CD14-positive monocyte (primary cell): ENCODE measurements around the gene AHNAK2. TPM values are rescaled to one million over a fixed set of nuclear protein-coding genes. Genes with fewer than 3 reads are reported as not detected.

Experiments used
- DNase-seq, 3 donors: peaks; one replicate each; pipeline ENCODE4 v3.0.0-alpha.2; 2011 to 2022
- H2AFZ ChIP-seq: 2 replicates; pipeline ENCODE4 v1.6.0; 2012; ENCODE audit warnings: mild to moderate bottlenecking, low read depth, low read length, inconsistent platforms; ENCODE audit not compliant: insufficient read depth, poor library complexity, severe bottlenecking
- H3K27ac ChIP-seq, 2 donors: 1 replicate in 1 of 2; 2 replicates in 1 of 2; pipeline ENCODE4 v1.5.1; 2012 to 2013; ENCODE audit warnings: low read length in 2 of 2, control low read depth in 1 of 2, inconsistent platforms in 1 of 2, low read depth in 1 of 2, mild to moderate bottlenecking in 1 of 2
- H3K27me3 ChIP-seq, 2 donors: one replicate each; pipeline versions ENCODE4 v1.6.0 to v1.6.1; 2011 to 2013; ENCODE audit warnings: low read length in 2 of 2; ENCODE audit not compliant: control insufficient read depth in 2 of 2, insufficient read depth in 2 of 2
- H3K36me3 ChIP-seq, 2 donors: replicated peaks in 1 of 2; 1 replicate in 1 of 2; 2 replicates in 1 of 2; pipeline versions ENCODE4 v1.5.1 to v1.6.1; 2012 to 2013; ENCODE audit warnings: low read length in 2 of 2, control low read depth in 1 of 2, inconsistent platforms in 1 of 2, mild to moderate bottlenecking in 1 of 2; ENCODE audit not compliant: insufficient read depth in 2 of 2, control insufficient read depth in 1 of 2
- H3K4me1 ChIP-seq, 2 donors: 1 replicate in 1 of 2; 2 replicates in 1 of 2; pipeline versions ENCODE4 v1.5.1 to v1.6.1; 2012 to 2013; ENCODE audit warnings: low read length in 2 of 2, control low read depth in 1 of 2, inconsistent platforms in 1 of 2, mild to moderate bottlenecking in 1 of 2, moderate library complexity in 1 of 2; ENCODE audit not compliant: insufficient read depth in 2 of 2, control insufficient read depth in 1 of 2
- H3K4me2 ChIP-seq: replicated peaks from 2 replicates; pipeline ENCODE3; 2012; ENCODE audit warnings: low read length, moderate library complexity, mild to moderate bottlenecking; ENCODE audit not compliant: poor library complexity, severe bottlenecking; ENCODE audit errors: extremely low read depth
- H3K4me3 ChIP-seq, 3 experiments: fragments of 200-600 bp in 1 of 3; sonication (generic) in 1 of 3; replicated peaks in 1 of 3; 1 replicate in 2 of 3; 2 replicates in 1 of 3; pipeline ENCODE4 v1.5.1; 2011 to 2013; ENCODE audit warnings: low read length in 3 of 3, mild to moderate bottlenecking in 3 of 3, control low read depth in 2 of 3, low read depth in 2 of 3, inconsistent platforms in 1 of 3, moderate library complexity in 1 of 3
- H3K79me2 ChIP-seq: 2 replicates; pipeline ENCODE4 v1.6.0; 2012; ENCODE audit warnings: mild to moderate bottlenecking, control low read depth, inconsistent platforms, low read length, moderate library complexity; ENCODE audit not compliant: insufficient read depth
- H3K9ac ChIP-seq: 2 replicates; pipeline ENCODE4 v1.6.0; 2017; ENCODE audit warnings: low read length, mild to moderate bottlenecking; ENCODE audit not compliant: insufficient read depth, poor library complexity, severe bottlenecking
- H3K9me3 ChIP-seq, 2 donors: replicated peaks in 1 of 2; 1 replicate in 1 of 2; 2 replicates in 1 of 2; pipeline versions ENCODE4 v1.5.1 to v1.6.1; 2012 to 2013; ENCODE audit warnings: low read length in 2 of 2, control low read depth in 1 of 2; ENCODE audit not compliant: control insufficient read depth in 1 of 2, insufficient read depth in 1 of 2
- H4K20me1 ChIP-seq: 2 replicates; pipeline ENCODE4 v1.6.0; 2012; ENCODE audit warnings: mild to moderate bottlenecking, low read length, control low read depth, moderate library complexity; ENCODE audit not compliant: insufficient read depth
- H3K27ac Mint-ChIP-seq, 7 donors: one replicate each; pipeline ENCODE4 v1.8.0; 2020; ENCODE audit warnings: mild to moderate bottlenecking in 7 of 7, mixed read lengths in 7 of 7, moderate library complexity in 6 of 7, inconsistent platforms in 2 of 7
- H3K27me3 Mint-ChIP-seq, 3 donors: one replicate each; pipeline ENCODE4 v1.8.0; 2021 to 2022; ENCODE audit warnings: low read depth in 3 of 3, mild to moderate bottlenecking in 3 of 3, mixed read lengths in 3 of 3, moderate library complexity in 3 of 3, inconsistent platforms in 1 of 3
- H3K36me3 Mint-ChIP-seq, 2 donors: one replicate each; pipeline ENCODE4 v1.8.0; 2020; ENCODE audit warnings: mixed read lengths in 2 of 2, inconsistent platforms in 1 of 2, mild to moderate bottlenecking in 1 of 2
- H3K4me1 Mint-ChIP-seq: one replicate; pipeline ENCODE4 v1.8.0; 2020; ENCODE audit warnings: mild to moderate bottlenecking, mixed read lengths
- H3K4me3 Mint-ChIP-seq, 2 donors: one replicate each; pipeline ENCODE4 v1.8.0; 2020; ENCODE audit warnings: mild to moderate bottlenecking in 2 of 2, mixed read lengths in 2 of 2, moderate library complexity in 1 of 2
- H3K9me3 Mint-ChIP-seq, 7 donors: one replicate each; pipeline ENCODE4 v1.8.0; 2020 to 2022; ENCODE audit warnings: mixed read lengths in 7 of 7, mild to moderate bottlenecking in 6 of 7, moderate library complexity in 6 of 7, inconsistent platforms in 2 of 7
- WGBS: methylation state at CpG from one replicate; pipeline ENCODE4 v1.1.5; 2013; ENCODE audit warnings: missing lambda C conversion rate; ENCODE audit not compliant: insufficient coverage; 5-methylcytosine and 5-hydroxymethylcytosine counted together
- intact Hi-C, 2 donors: fragments of 100-400 bp; cut with micrococcal nuclease; formaldehyde crosslinking; loops; one replicate each; pipeline versions ENCODE4 v1.15.0 to v1.15.1; 2023
- polyA plus RNA-seq, 3 donors: library from polyadenylated mRNA; depleted of rRNA in 1 of 3; unstranded in 2 of 3; stranded (reverse) in 1 of 3; fragments of 300-500 nt in 2 of 3; fragments of >200 nt in 1 of 3; fragmentation: Illumina TruSeq in 2 of 3; gene quantifications; 1 replicate in 2 of 3; 2 replicates in 1 of 3; pipeline ENCODE4 v1.2.3, GENCODE V29; 2012 to 2021
- TF ChIP-seq, protein P1 (sequence below): fragments of 200-600 bp; IDR thresholded peaks from one replicate; pipeline ENCODE4 v1.8.0; 2022; ENCODE audit warnings: antibody characterized with exemption, mild to moderate bottlenecking

AHNAK2 gene
- polyA plus RNA-seq, 3 donors = 0.01 TPM; not detected in 2

DNA sequence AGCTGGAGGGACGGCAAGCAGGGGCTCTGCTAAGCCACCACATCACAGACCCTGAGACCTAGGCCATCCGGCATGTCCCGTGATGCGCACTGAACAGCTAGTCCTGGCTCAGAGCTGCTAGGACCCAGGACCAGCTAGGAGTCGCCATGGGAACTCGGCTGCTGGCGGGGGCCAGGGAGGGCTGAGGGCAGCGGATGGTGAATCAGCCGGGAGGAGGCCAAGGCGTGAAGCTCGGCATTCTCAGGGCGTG is 5.1 kb downstream of the AHNAK2 start:
- H2AFZ ChIP-seq = no peak overlapping the region
- Mint-ChIP-seq H3K27ac (no peak overlapping the region), H3K9me3 (peaks cover 0 to 10% (median 1%) of the 10 kb centered on the region in 7 donors), H3K36me3 (peaks cover 2 to 3% of the 10 kb centered on the region in 2 donors), H3K4me3 (no peak overlapping the region), H3K27me3 (peaks cover 30 to 35% (median 33%) of the 10 kb centered on the region in 3 donors), H3K4me1 (peaks cover 11% of the 10 kb centered on the region)
- no peak overlapping the region for H3K4me3 ChIP-seq
- TF ChIP-seq, protein P1, sequence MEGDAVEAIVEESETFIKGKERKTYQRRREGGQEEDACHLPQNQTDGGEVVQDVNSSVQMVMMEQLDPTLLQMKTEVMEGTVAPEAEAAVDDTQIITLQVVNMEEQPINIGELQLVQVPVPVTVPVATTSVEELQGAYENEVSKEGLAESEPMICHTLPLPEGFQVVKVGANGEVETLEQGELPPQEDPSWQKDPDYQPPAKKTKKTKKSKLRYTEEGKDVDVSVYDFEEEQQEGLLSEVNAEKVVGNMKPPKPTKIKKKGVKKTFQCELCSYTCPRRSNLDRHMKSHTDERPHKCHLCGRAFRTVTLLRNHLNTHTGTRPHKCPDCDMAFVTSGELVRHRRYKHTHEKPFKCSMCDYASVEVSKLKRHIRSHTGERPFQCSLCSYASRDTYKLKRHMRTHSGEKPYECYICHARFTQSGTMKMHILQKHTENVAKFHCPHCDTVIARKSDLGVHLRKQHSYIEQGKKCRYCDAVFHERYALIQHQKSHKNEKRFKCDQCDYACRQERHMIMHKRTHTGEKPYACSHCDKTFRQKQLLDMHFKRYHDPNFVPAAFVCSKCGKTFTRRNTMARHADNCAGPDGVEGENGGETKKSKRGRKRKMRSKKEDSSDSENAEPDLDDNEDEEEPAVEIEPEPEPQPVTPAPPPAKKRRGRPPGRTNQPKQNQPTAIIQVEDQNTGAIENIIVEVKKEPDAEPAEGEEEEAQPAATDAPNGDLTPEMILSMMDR = no peak
- intact Hi-C loops = loop anchor here in 1 of 2 donors (5.0 kb wide), 1 partner anchor 114 kb away; no protein-coding TSS in a partner anchor
- no peaks in the 10 kb centered on the region for H4K20me1 ChIP-seq
- no peak overlapping the region for H3K4me2 ChIP-seq
- H3K9me3 ChIP-seq = no peaks in the 10 kb centered on the region
- peaks cover 6 to 25% of the 10 kb centered on the region in 2 donors for H3K27me3 ChIP-seq
- no peaks in the 10 kb centered on the region for H3K79me2 ChIP-seq
- peaks cover 5 to 17% of the 10 kb centered on the region in 2 donors for H3K4me1 ChIP-seq
- WGBS = 86% methylated on average over 12 of the region's 12 CpGs
- DNase-seq = no peak
- no peak overlapping the region for H3K9ac ChIP-seq
- H3K36me3 ChIP-seq = no peaks in the 10 kb centered on the region
- no peak overlapping the region for H3K27ac ChIP-seq

DNA sequence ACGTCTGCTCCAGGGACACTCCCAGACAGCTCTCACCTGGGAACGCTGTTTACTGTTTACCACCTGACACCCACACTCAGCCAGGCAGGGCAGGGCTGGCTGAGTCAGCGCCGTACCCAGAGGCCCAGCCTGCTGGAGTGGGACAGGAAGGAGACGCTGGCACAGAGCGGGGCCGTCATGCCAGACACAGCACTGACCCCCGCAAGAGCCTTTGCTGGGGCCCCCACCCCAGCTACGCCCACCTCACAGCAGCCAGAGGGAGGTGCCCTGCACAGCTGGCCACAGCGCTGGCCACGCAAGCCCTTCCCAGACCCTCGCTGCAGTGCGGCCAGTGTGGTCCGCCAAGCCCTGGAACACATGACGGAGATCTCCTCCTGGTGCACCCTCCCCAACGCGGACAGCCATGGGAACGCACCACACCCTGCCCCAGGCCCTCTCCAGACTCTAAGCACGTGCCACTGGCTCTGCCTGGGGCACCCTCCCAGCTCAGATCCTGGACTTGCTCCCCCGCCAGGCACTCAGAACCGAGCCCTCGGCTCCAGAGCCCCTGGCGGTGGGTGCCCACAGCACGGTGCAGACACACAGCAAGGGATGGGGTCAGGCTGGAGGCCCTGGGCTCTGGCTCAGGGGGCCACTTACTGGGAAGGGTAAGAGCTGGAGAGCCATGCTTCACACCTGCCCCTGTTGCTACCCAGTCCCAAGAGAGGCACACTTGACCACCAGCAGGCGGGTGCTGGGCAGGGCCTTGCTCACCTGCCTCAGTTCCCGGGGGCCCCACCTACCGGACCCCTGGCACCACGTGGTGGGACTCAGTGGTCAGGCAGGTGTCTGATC is 5.7 kb downstream of the AHNAK2 start:
- TF ChIP-seq, protein P1 = no peak
- Mint-ChIP-seq H3K27ac (no peak overlapping the region), H3K36me3 (peaks cover 1 to 2% of the 10 kb centered on the region in 2 donors), H3K4me1 (peaks cover 11% of the 10 kb centered on the region), H3K9me3 (peaks cover 0 to 7% (median under 1%) of the 10 kb centered on the region in 7 donors), H3K27me3 (peaks cover 32 to 37% (median 35%) of the 10 kb centered on the region in 3 donors), H3K4me3 (no peak overlapping the region)
- Histone ChIP-seq H2AFZ (no peak overlapping the region), H3K79me2 (no peaks in the 10 kb centered on the region), H3K9ac (no peak overlapping the region), H3K4me3 (no peak overlapping the region), H4K20me1 (no peaks in the 10 kb centered on the region), H3K9me3 (no peaks in the 10 kb centered on the region), H3K36me3 (no peaks in the 10 kb centered on the region), H3K27ac (no peak overlapping the region), H3K4me2 (no peak overlapping the region), H3K4me1 (peaks cover 2 to 12% of the 10 kb centered on the region in 2 donors), H3K27me3 (peaks cover 3 to 27% of the 10 kb centered on the region in 2 donors)
- no peak for DNase-seq
- 90% methylated on average over 26 of the region's 28 CpGs for WGBS
- intact Hi-C loops = loop anchor here in 1 of 2 donors (5.0 kb wide), 1 partner anchor 115 kb away; no protein-coding TSS in a partner anchor
